Stimulated activated naive CD4-positive, alpha-beta T cell (primary cell): ENCODE measurements around the gene PELI2.

ENCODE experiments used
- DNase-seq, 6 experiments: peaks; one replicate each; lab custom pipeline; 2025; lab: John Stamatoyannopoulos, UW

The PELI2 gene

GRCh38 chr14:56119201-56119981 lies 1.2 kb downstream of the PELI2 start:
- DNase-seq: peak in 5 of 6 experiments; percentile 8 to 52 (median 30)

- DNase-seq: peak in 2 of 6 experiments; percentile 11 to 35
Observed at GRCh38 chr14:56120091-56120691, 2.0 kb downstream of the PELI2 start.

GRCh38 chr14:56121816-56122215 lies 3.6 kb downstream of the PELI2 start:
- DNase-seq: no peak

- DNase-seq: no peak
Observed at GRCh38 chr14:56122301-56122700, 4.1 kb downstream of the PELI2 start.

- no peak for DNase-seq
Observed at GRCh38 chr14:56124327-56124726, 6.1 kb downstream of the PELI2 start.

DNA sequence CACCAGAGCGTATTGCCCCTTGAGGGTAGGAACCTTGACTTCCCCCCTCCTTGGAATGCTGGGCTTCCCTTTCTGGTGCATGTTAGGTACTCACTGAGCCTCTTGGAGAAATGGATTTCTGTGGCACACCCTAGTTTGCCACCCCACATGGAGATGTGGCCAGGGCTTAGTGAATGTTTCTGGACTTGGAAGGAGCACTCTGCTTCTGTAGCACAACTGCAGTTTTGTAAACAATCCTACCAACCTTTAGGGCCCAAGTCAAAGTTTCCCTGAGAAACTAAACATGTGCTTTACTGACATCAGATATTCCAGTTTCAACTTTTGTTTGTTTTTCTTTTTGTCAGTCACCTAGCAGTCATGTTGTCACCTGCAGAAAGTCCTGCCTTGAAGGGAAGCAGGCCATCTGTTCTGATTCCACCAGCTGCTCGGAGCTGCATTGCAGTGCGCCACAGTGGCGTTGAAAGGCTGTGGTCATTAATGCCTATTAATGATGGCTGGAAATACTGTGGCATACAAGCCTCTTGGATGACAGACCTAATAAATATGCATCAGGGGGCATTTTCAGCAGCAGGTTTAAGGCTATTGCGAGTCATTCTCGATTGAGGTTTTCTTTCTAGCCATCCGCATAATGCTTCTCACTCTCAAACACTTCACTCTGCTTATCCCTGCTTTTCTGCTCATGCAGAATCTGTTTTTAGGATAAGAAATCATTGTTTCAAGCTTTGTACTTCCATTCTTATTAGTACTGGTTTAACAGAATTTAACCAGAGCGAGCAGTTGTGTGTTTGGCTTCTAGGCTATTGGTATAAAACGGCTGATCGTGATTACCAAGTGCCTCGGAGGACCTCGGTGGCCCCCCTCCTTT lies 7.8 kb downstream of the PELI2 start:
- no peak for DNase-seq

GRCh38 chr14:56126637-56126913 lies 8.4 kb downstream of the PELI2 start:
- DNase-seq: no peak

DNA sequence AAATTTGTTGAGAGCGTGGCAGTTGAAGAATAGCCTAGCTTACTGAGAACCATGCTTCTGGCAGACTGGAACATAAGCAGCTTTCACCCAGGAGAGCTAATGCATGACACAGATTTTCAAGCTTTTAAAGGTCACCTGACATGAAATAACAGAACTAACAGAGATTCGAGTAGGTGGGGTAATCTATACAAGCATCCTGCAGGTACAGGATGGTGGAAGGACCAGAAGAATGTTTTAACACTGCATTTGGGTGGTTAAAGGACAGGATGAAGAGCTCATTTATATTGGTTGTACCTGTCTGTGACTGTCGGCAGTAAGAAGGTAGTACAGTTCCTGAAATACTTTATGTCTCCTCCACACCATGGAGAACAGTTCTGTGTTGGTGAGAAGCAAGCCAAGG lies 8.9 kb downstream of the PELI2 start:
- no peak for DNase-seq

DNA sequence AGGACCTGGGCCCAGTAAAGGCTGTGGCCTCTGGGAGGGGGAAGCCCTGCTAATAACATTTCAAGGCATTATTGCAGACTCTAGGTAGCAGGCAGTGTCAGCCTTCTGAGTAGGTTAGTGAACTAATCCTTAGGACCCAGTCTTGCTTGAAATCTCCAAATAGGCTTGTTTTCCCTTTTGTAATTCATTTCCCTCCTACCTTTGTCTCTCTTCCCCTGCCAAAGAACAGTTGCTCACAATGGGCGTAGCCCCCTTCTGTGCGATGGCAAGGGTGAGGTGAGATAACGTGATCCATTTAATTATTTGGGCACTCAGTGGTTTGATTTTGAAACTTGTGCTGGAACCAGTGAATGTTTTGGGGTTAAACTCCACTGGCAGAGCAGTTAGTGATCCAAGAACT lies 10.9 kb downstream of the PELI2 start:
- no peak for DNase-seq

- DNase-seq: no peak
Observed at GRCh38 chr14:56129933-56130332, 11.7 kb downstream of the PELI2 start.

DNA sequence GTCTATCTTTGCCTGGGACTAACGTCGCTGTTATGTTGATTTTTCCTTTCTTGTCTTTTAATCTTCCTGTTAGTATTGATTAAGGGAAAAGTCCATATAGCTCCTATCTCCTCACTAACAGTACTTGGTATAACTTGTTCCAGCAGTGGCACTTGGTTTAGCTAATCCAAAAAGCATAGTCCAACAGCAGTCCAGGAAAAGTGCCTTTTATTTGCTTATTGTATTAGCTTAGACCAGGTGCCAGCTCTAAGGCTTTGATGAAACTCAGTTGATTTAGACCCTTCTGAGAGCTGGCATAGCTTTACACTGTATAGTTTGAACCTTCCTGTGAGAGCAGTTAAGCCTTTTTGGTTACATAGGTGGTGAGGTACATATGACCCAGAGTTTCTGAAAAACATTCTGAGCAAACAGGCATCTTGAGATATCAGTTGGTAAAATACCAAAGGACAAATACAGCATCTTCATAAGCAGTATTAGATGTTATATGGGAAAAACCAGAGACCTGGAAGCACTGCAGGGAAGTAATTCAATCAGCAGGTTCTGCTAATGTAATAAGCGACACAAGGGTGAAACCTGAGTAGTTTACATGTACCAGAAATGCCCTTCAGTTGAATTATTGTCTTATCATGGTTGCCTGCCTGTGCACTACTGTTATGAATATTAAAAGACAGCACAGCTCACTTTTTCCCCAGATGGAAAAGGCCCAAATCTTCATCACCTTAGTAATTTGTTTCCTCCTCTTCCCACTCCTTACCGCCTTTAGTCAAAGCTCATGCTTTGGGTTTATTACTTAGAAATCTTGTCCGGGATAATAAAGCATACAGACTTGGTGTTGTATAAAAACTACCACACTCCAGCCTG lies 13.0 kb downstream of the PELI2 start:
- DNase-seq: no peak

DNA sequence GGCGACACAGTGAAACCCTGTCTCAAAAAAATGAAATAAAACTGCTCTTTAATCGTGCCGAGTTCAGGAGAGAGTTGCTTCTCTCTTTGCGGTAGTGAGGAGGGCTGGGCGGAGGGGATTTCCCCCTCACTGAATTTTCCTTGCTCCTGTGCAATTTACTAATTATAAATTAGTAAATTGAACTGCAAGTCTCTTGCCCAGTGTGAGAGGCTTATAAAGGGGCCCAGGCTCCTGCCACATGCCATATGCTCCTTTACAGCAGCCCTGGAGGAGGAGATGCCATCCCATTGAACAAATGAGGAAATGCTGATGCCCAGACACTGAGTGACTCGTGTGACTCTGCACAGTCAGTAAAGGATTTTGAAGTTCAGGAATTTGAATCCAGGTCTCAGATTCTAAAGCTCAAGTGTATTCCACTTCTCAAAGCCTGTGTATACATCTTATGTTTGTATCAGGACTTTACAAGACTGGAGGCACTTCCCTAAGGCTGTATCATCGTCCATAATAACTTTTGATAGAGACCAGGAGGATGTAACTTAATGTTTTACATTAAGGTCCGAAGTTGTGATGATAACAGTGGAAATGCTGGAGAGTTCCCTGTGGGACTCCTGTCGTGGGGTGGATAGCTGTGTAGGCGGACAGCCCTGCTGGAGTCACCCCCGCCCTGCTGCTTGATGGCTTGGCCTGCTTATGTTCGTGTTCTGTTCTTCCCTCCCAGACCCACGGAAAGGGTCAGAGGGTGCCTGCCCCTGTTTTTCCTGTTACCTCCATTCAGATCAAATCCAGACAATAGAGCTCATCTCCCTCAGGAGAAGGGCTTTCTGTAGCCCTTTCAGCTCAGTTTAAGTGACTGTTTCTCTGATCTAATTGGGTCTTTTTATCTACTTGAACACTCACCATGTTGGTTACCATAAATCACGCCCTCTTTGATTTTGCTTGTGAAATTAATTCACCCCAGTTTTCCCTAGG lies 13.9 kb downstream of the PELI2 start:
- no peak for DNase-seq

- no peak for DNase-seq
Observed at GRCh38 chr14:56133547-56133946, 15.3 kb downstream of the PELI2 start.

GRCh38 chr14:56135001-56135400 lies 16.8 kb downstream of the PELI2 start:
- no peak for DNase-seq

DNA sequence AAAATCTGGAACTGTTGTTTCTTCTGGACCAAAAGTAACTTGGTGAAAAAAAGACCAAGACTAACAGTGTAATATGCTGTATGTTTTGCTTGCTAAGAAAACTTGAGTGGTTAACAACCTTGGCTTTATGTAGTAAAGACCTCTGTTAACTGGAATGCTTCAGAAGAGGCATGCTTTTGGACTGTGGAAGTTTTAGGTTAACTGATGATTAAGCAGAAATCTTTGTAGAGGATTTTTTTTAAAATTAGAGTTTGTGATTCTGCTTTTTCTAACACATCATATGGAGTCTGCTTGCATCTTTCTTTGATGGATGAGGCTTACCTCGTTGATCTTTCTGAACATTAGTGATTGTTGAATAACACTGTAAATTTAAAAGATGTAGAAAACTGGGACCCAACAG lies 17.5 kb downstream of the PELI2 start:
- no peak for DNase-seq

- DNase-seq: no peak
Observed at GRCh38 chr14:56136571-56137452, 18.6 kb downstream of the PELI2 start.

DNA sequence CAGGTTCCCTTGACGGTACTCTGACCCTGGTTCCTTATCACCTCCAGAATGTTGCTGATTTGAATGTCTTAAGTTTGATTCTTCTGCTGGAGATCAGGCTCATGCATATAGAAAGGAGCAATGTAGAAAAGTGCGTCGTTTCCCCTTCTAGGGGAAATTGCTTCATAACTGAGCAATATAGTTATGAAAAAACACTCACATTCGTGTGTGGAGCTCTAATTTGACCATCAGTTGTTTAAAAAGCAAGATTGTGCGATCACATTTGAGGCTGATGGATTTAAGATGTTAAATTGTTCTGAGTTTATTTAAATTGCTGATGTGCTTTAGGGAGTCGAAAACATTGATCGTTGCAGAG lies 19.2 kb downstream of the PELI2 start:
- DNase-seq: no peak

- no peak for DNase-seq
Observed at GRCh38 chr14:56137849-56138248, 19.6 kb downstream of the PELI2 start.

- DNase-seq: no peak
Observed at GRCh38 chr14:56138928-56139327, 20.7 kb downstream of the PELI2 start.

GRCh38 chr14:56142314-56142713 lies 24.1 kb downstream of the PELI2 start:
- DNase-seq: no peak
